Kidney (tissue), 14 donors: ENCODE data around the gene LAMTOR2. TPM values are rescaled to one million over a fixed set of nuclear protein-coding genes. Genes with fewer than 3 reads are reported as not detected.

ENCODE experiments used
- DNase-seq, 5 donors: peaks; one replicate each; pipeline ENCODE4 v3.0.0-alpha.2; 2013 to 2020
- FAIRE-seq: peaks from 2 replicates; lab custom pipeline; 2012; peaks lifted over from hg19 to GRCh38; lab: Jason Lieb, UNC
- H3K27ac ChIP-seq, 2 donors: one replicate each; pipeline ENCODE4 v1.7.0; 2013; ENCODE audit warnings: low read depth in 2 of 2, low read length in 2 of 2, inconsistent platforms in 1 of 2
- H3K27me3 ChIP-seq: one replicate; pipeline ENCODE4 v1.7.1; 2013; ENCODE audit warnings: low read length, inconsistent platforms; ENCODE audit not compliant: control insufficient read depth, insufficient read depth
- H3K36me3 ChIP-seq, 3 donors: one replicate each; pipeline versions ENCODE4 v1.7.0 to v1.7.1; 2013; ENCODE audit warnings: low read length in 3 of 3, control low read depth in 1 of 3, inconsistent platforms in 1 of 3; ENCODE audit not compliant: insufficient read depth in 3 of 3, control insufficient read depth in 2 of 3
- H3K4me1 ChIP-seq, 3 donors: one replicate each; pipeline versions ENCODE4 v1.7.0 to v1.7.1; 2013; ENCODE audit warnings: low read length in 3 of 3, inconsistent platforms in 1 of 3, low read depth in 1 of 3; ENCODE audit not compliant: control insufficient read depth in 2 of 3, insufficient read depth in 2 of 3
- H3K4me3 ChIP-seq, 3 donors: one replicate each; pipeline versions ENCODE4 v1.7.0 to v1.8.1; 2013; ENCODE audit warnings: low read length in 3 of 3, control low read depth in 1 of 3, inconsistent platforms in 1 of 3
- H3K9ac ChIP-seq, 3 donors: one replicate each; pipeline versions ENCODE4 v1.7.0 to v1.7.1; 2013; ENCODE audit warnings: low read length in 3 of 3, control low read depth in 1 of 3, inconsistent platforms in 1 of 3
- H3K9me3 ChIP-seq, 3 donors: one replicate each; pipeline versions ENCODE4 v1.7.0 to v1.7.1; 2013; ENCODE audit warnings: low read length in 3 of 3, control low read depth in 1 of 3, inconsistent platforms in 1 of 3; ENCODE audit not compliant: control insufficient read depth in 2 of 3, insufficient read depth in 1 of 3
- intact Hi-C: fragments of 100-400 bp; cut with DNase I; formaldehyde crosslinking; loops from one replicate; pipeline ENCODE4 v1.11.1; 2022
- polyA plus RNA-seq: library from polyadenylated mRNA; stranded (reverse); fragments of 350-450 nt; fragmentation: Illumina TruSeq; extraction: RNeasy Lipid Tissue Mini Kit (QIAGEN cat#74804); gene quantifications from one replicate; pipeline ENCODE4 v1.2.3, GENCODE V29; 2014; ENCODE audit warnings: low read depth, low replicate concordance; ENCODE audit not compliant: insufficient read depth
- total RNA-seq: library from RNA; stranded (reverse); fragmentation: NEBNext Ultra II Directional; extraction: Animal tissue kit (Norgen Biotek cat#: 25700); gene quantifications from one replicate; pipeline ENCODE4 v1.2.1, GENCODE V29; 2021
- TF ChIP-seq, protein P1 (sequence below): IDR thresholded peaks from 3 replicates; pipeline ENCODE4 v1.5.1; 2012; ENCODE audit warnings: mild to moderate bottlenecking, moderate library complexity, borderline replicate concordance; ENCODE audit not compliant: insufficient read depth; ENCODE audit errors: extremely low read depth
- donor health status: control.
- donor health status: control.
- donor health status: control.
- donor health status: control.
- donor health status: control.
- donor health status: DM: yes; HTN: yes; CAD: no.
- donor health status: Normal renal cell carcinoma (clear cell type).

The LAMTOR2 gene
- total and polyA plus RNA-seq, 2 donors from 2014 or later, result 50.8 to 200 TPM

GRCh38 chr1:156055281-156056048, 883 bp downstream of the LAMTOR2 start:
- FAIRE-seq (no peak), DNase-seq (no peak)
- H3K4me1 ChIP-seq, result peaks cover 0 to 7% (median 6%) of the 10 kb centered on the region in 3 donors
- peak overlapping the region in 1 of 2 donors; percentile 82 for H3K27ac ChIP-seq
- H3K4me3 ChIP-seq, result peak overlapping the region; percentile 78 to 94 (median 83)
- TF ChIP-seq, protein P1, sequence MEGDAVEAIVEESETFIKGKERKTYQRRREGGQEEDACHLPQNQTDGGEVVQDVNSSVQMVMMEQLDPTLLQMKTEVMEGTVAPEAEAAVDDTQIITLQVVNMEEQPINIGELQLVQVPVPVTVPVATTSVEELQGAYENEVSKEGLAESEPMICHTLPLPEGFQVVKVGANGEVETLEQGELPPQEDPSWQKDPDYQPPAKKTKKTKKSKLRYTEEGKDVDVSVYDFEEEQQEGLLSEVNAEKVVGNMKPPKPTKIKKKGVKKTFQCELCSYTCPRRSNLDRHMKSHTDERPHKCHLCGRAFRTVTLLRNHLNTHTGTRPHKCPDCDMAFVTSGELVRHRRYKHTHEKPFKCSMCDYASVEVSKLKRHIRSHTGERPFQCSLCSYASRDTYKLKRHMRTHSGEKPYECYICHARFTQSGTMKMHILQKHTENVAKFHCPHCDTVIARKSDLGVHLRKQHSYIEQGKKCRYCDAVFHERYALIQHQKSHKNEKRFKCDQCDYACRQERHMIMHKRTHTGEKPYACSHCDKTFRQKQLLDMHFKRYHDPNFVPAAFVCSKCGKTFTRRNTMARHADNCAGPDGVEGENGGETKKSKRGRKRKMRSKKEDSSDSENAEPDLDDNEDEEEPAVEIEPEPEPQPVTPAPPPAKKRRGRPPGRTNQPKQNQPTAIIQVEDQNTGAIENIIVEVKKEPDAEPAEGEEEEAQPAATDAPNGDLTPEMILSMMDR, result no peak
- H3K9ac ChIP-seq, result peak overlapping the region; percentile 51 to 95 (median 86)
- no peaks in the 10 kb centered on the region for H3K27me3 ChIP-seq
- peaks cover 0 to 4% (median 0%) of the 10 kb centered on the region in 3 donors for H3K36me3 ChIP-seq
- intact Hi-C loops, result no loop called here
- H3K9me3 ChIP-seq, result no peaks in the 10 kb centered on the region

- Histone ChIP-seq H3K4me3 (no peak overlapping the region), H3K27ac (no peak overlapping the region), H3K36me3 (peaks cover 0 to 4% (median 0%) of the 10 kb centered on the region in 3 donors), H3K9ac (no peak overlapping the region), H3K27me3 (no peaks in the 10 kb centered on the region), H3K4me1 (peaks cover 0 to 7% (median 6%) of the 10 kb centered on the region in 3 donors), H3K9me3 (no peaks in the 10 kb centered on the region)
- DNase-seq (no peak), FAIRE-seq (no peak)
- TF ChIP-seq, protein P1, result no peak
- intact Hi-C loops, result no loop called here
Observed at GRCh38 chr1:156056326-156056849, 1.8 kb downstream of the LAMTOR2 start.

DNA sequence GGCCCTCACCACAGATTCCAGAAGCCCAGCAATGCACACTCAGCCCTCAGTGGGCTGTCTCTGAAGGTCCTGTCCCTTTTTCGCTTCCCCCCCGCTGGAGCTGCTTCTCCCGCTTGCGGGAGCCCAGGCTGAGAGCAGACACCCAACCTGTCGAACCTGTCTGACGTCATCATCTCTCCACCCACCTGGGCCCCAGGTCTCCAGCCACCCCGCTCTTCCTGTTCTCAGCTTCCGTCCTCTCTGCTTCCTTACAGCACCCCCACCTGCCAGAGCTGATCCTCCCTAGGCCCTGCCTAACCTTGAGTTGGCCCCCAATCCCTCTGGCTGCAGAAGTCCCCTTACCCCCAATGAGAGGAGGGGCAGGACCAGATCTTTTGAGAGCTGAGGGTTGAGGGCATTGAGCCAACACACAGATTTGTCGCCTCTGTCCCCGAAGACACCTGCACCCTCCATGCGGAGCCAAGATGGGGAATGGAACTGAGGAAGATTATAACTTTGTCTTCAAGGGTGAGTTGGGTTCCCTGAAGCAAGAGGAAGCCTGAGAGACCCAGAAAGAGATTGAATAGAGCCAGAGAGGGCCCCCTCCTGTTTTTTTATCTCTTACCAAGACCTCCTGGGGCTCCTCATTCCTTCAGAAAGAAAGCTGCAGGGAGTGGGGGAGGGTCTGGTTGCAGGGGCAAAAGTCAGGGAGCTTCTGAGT, 6.5 kb downstream of the LAMTOR2 start, which contains the start of gene RAB25:
RAB25 (plus strand) TSS at position 224 of the 700 bp plus-strand sequence; CDS start at position 465, 241 bp downstream.
- intact Hi-C loops, result no loop called here
- TF ChIP-seq, protein P1, result no peak
- DNase-seq (peak in 4 of 5 donors; percentile 66 to 85 (median 78)), FAIRE-seq (no peak)
- Histone ChIP-seq H3K9me3 (no peaks in the 10 kb centered on the region), H3K36me3 (peaks cover 0 to 4% (median 0%) of the 10 kb centered on the region in 3 donors), H3K4me1 (peaks cover 0 to 4% (median 0%) of the 10 kb centered on the region in 3 donors), H3K9ac (peak within 1 kb of the TSS in 1 of 3 donors; percentile 75), H3K27ac (peak within 1 kb of the TSS; percentile 53 to 57), H3K4me3 (peak within 1 kb of the TSS; percentile 59 to 75 (median 62)), H3K27me3 (no peaks in the 10 kb centered on the region)
